ENCODE results near the gene ORM2.

Gene ORM2

GRCh38 chr9:114303977-114304376, 25.7 kb upstream of the ORM2 start:
- H3K9me3 Mint-ChIP-seq (ENCODE audit: low read depth), result no peaks in the 10 kb centered on the region
- no peak overlapping the region for H3K4me3 Mint-ChIP-seq
- no peaks in the 10 kb centered on the region for H3K36me3 Mint-ChIP-seq
- no peaks in the 10 kb centered on the region for H3K27me3 Mint-ChIP-seq
- peaks cover 4% of the 10 kb centered on the region for H3K4me1 Mint-ChIP-seq (ENCODE audit: low read depth)
- no peak overlapping the region for H3K27ac Mint-ChIP-seq

- Mint-ChIP-seq H3K4me1 (ENCODE audit: low read depth) (peaks cover 4% of the 10 kb centered on the region), H3K4me3 (no peak overlapping the region), H3K36me3 (no peaks in the 10 kb centered on the region), H3K27ac (no peak overlapping the region), H3K9me3 (ENCODE audit: low read depth) (no peaks in the 10 kb centered on the region), H3K27me3 (no peaks in the 10 kb centered on the region)
Measured at GRCh38 chr9:114304416-114305188, 25.1 kb upstream of the ORM2 start.

GRCh38 chr9:114307899-114308267, 21.8 kb upstream of the ORM2 start:
- no peaks in the 10 kb centered on the region for H3K9me3 Mint-ChIP-seq (ENCODE audit: low read depth)
- H3K36me3 Mint-ChIP-seq, result no peaks in the 10 kb centered on the region

GRCh38 chr9:114308361-114308950, 21.2 kb upstream of the ORM2 start:
- peaks cover 4% of the 10 kb centered on the region for H3K4me1 Mint-ChIP-seq (ENCODE audit: low read depth)
- H3K4me3 Mint-ChIP-seq, result no peak overlapping the region
- H3K9me3 Mint-ChIP-seq (ENCODE audit: low read depth), result no peaks in the 10 kb centered on the region
- no peaks in the 10 kb centered on the region for H3K27me3 Mint-ChIP-seq
- no peaks in the 10 kb centered on the region for H3K36me3 Mint-ChIP-seq
- no peak overlapping the region for H3K27ac Mint-ChIP-seq

More at GRCh38 chr9:114307899-114308267, 21.8 kb upstream of the ORM2 start:
- H3K4me1 Mint-ChIP-seq (ENCODE audit: low read depth), result peaks cover 4% of the 10 kb centered on the region
- no peak overlapping the region for H3K4me3 Mint-ChIP-seq
- H3K27me3 Mint-ChIP-seq, result no peaks in the 10 kb centered on the region
- H3K27ac Mint-ChIP-seq, result no peak overlapping the region

GRCh38 chr9:114309096-114309495, 20.6 kb upstream of the ORM2 start:
- Mint-ChIP-seq H3K36me3 (no peaks in the 10 kb centered on the region), H3K27ac (no peak overlapping the region), H3K9me3 (ENCODE audit: low read depth) (no peaks in the 10 kb centered on the region), H3K4me3 (no peak overlapping the region), H3K4me1 (ENCODE audit: low read depth) (peaks cover 4% of the 10 kb centered on the region), H3K27me3 (no peaks in the 10 kb centered on the region)

DNA sequence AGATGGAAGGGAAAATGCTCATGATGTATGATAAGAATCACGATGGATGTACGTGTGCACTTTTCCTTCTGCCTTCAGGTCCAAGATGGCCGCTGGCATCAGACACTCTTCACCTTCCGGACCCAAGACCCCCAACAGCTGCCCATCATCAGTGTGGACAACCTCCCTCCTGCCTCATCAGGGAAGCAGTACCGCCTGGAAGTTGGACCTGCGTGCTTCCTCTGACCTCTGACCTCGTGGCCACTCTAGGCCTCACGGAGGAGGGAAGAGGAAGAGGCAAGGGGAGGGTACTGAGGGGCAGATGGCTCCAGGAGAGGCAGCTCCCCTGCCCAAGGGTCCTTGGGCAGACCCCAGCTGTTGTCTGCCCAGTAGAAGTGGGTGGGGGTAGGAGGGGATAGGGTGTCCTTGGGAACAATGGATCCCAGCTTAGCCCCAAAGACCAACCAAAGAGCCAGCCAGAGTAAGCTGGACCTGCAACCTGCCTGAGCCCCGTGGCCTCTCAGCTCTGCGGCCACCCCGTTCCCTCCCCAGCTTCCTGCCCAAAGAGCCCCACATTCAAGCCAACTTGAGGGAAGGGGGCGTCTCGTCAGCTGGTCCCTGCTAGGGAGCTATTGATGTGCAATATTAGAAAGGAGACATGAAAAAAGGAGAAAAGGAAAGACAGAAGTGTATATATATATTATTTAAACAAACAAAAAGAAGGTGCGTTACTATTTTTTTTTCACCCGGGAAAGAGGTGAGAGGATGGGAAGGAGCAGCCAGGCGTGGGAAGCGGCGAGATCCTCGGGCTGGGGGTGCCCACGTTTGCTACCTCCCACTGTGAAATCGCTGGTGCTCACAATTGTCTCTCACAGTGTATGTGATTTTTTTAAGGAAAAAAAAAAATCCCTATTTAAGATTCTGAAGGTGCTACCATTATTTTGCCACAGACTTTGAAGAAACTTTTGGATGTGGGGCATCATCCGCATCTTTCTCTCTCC, 18.9 kb upstream of the ORM2 start:
- Mint-ChIP-seq H3K27me3 (no peaks in the 10 kb centered on the region), H3K4me3 (no peak overlapping the region), H3K27ac (no peak overlapping the region), H3K36me3 (no peaks in the 10 kb centered on the region), H3K9me3 (ENCODE audit: low read depth) (no peaks in the 10 kb centered on the region), H3K4me1 (ENCODE audit: low read depth) (peaks cover under 1% of the 10 kb centered on the region)

DNA sequence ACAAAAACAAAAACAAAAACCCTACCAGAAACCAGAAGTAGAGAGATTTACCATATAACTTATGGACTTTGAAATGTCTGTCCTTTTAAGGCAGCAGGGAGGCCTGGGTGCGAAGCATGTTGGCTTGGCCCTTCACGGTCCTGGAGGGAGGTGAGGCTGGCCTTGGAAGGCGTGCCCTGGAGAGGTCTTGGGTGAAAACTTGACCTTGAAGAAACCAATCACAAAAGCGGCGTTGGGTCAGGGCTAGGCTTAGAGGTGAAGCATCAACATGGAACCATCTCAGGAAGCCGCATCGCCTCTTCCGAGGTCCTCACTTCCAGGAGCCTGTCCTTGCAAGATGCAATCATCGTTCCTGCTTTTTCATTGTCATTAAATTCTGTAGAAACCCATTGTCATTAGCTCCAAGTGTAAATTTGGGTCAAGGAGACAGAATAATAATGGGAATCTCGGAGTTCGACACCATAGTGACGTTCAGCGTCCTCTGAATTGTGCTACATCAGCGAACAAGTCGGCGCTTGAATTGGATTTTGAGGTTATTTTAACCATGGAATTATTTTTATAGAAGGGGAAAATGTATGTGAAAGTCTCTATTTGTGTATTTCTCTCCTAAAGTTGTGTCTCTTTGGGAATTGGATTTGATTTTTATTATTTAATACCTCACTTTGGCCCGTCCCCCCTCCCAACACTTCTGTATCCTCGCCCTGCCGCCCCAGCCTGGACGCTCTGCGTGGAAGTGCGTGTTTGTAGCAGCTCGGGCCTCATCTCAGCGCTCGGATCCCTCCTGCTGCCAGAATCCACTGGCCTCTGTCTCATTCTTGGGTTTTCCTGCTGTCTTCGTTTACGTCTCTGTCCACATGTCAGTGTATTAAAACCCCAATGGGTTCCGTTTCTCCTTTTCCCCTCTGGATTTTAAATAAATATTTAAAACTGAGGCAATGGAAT, 17.8 kb upstream of the ORM2 start:
- Mint-ChIP-seq H3K27ac (no peak overlapping the region), H3K4me3 (no peak overlapping the region), H3K27me3 (no peaks in the 10 kb centered on the region), H3K9me3 (ENCODE audit: low read depth) (no peaks in the 10 kb centered on the region), H3K36me3 (no peaks in the 10 kb centered on the region), H3K4me1 (ENCODE audit: low read depth) (no peaks in the 10 kb centered on the region)

DNA sequence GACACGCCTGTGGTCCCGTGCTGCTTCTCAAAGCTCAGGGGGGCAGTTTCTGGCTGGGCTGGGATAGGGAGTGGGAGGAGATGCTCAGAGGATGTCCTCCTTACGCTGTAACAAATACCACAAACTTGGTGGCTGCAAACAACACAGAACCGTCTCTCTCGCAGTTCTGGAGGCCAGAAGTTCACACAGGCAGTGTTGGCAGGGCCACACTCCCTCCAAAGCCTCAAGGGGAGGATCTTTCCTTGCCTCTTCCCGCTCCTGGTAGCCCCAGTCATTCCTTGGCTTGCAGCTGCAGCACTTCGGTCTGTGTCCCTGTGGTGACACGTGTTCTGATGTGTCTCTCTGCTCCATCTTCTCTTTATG, 17.2 kb upstream of the ORM2 start:
- Mint-ChIP-seq H3K9me3 (ENCODE audit: low read depth) (no peaks in the 10 kb centered on the region), H3K27me3 (no peaks in the 10 kb centered on the region), H3K27ac (no peak overlapping the region), H3K36me3 (no peaks in the 10 kb centered on the region), H3K4me3 (no peak overlapping the region), H3K4me1 (ENCODE audit: low read depth) (no peaks in the 10 kb centered on the region)

- no peak overlapping the region for H3K4me3 Mint-ChIP-seq
- no peaks in the 10 kb centered on the region for H3K36me3 Mint-ChIP-seq
- H3K27ac Mint-ChIP-seq, result no peak overlapping the region
- H3K4me1 Mint-ChIP-seq (ENCODE audit: low read depth), result no peaks in the 10 kb centered on the region
- H3K9me3 Mint-ChIP-seq (ENCODE audit: low read depth), result no peaks in the 10 kb centered on the region
- no peaks in the 10 kb centered on the region for H3K27me3 Mint-ChIP-seq
Measured at GRCh38 chr9:114313186-114313585, 16.5 kb upstream of the ORM2 start.

- Mint-ChIP-seq H3K4me3 (no peak overlapping the region), H3K4me1 (ENCODE audit: low read depth) (no peaks in the 10 kb centered on the region), H3K27me3 (no peaks in the 10 kb centered on the region)
Measured at GRCh38 chr9:114314256-114314867, 15.3 kb upstream of the ORM2 start.

GRCh38 chr9:114314881-114315722, 14.6 kb upstream of the ORM2 start:
- Mint-ChIP-seq H3K4me1 (ENCODE audit: low read depth) (no peaks in the 10 kb centered on the region), H3K36me3 (no peaks in the 10 kb centered on the region), H3K27me3 (no peaks in the 10 kb centered on the region), H3K4me3 (no peak overlapping the region), H3K27ac (no peak overlapping the region), H3K9me3 (ENCODE audit: low read depth) (no peaks in the 10 kb centered on the region)

More at GRCh38 chr9:114314256-114314867, 15.3 kb upstream of the ORM2 start:
- no peak overlapping the region for H3K27ac Mint-ChIP-seq
- H3K9me3 Mint-ChIP-seq (ENCODE audit: low read depth), result no peaks in the 10 kb centered on the region
- H3K36me3 Mint-ChIP-seq, result no peaks in the 10 kb centered on the region

GRCh38 chr9:114315723-114316363, 13.8 kb upstream of the ORM2 start:
- Mint-ChIP-seq H3K36me3 (no peaks in the 10 kb centered on the region), H3K27me3 (no peaks in the 10 kb centered on the region), H3K4me3 (no peak overlapping the region), H3K9me3 (ENCODE audit: low read depth) (no peaks in the 10 kb centered on the region), H3K4me1 (ENCODE audit: low read depth) (no peaks in the 10 kb centered on the region), H3K27ac (no peak overlapping the region)
